ENCODE measurements around the gene JADE3.

JADE3 gene

GRCh38 chrX:47098338-47099094 lies 186.3 kb downstream of the JADE3 start:
- H3F3A ChIP-seq (ENCODE audit: insufficient read depth) = no peaks in the 10 kb centered on the region
- no peaks in the 10 kb centered on the region for H3K9me3 ChIP-seq (ENCODE audit: insufficient read depth, low read length)
- H3K79me2 ChIP-seq (ENCODE audit: insufficient read depth, low read length) = no peaks in the 10 kb centered on the region
- H3K27ac ChIP-seq (ENCODE audit: low read depth, low read length) = no peak overlapping the region
- H3K36me3 ChIP-seq (ENCODE audit: low read length) = no peaks in the 10 kb centered on the region
- H3K9ac ChIP-seq (ENCODE audit: low read length) = no peak overlapping the region
- H3K27me3 ChIP-seq (ENCODE audit: low read length) = no peaks in the 10 kb centered on the region
- no peak overlapping the region for H3K4me3 ChIP-seq (ENCODE audit: insufficient read depth, low read length, poor library complexity, severe bottlenecking)
- H4K20me1 ChIP-seq (ENCODE audit: low read depth, low read length) = no peaks in the 10 kb centered on the region
- no peak overlapping the region for H2AFZ ChIP-seq (ENCODE audit: low read depth, low read length, severe bottlenecking)
- H3K9me2 ChIP-seq (replicated peaks; ENCODE audit: insufficient read depth, low read length) = no peaks in the 10 kb centered on the region
- H3K4me2 ChIP-seq (ENCODE audit: low read depth, low read length, poor library complexity, severe bottlenecking) = no peak overlapping the region
- TF ChIP-seq EZH2phosphoT487 (conservative IDR thresholded peaks at IDR 0.05; ENCODE audit: low read length) (no peak), CTCF (IDR thresholded peaks at IDR 0.05; ENCODE audit: insufficient read depth, low read length, poor library complexity, severe bottlenecking) (no peak)

GRCh38 chrX:47101206-47101605 lies 189.0 kb downstream of the JADE3 start:
- no peaks in the 10 kb centered on the region for H3K36me3 ChIP-seq (ENCODE audit: low read length)
- H2AFZ ChIP-seq (ENCODE audit: low read depth, low read length, severe bottlenecking) = no peak overlapping the region
- no peak overlapping the region for H3K9ac ChIP-seq (ENCODE audit: low read length)
- no peaks in the 10 kb centered on the region for H3K79me2 ChIP-seq (ENCODE audit: insufficient read depth, low read length)
- no peaks in the 10 kb centered on the region for H3K27me3 ChIP-seq (ENCODE audit: low read length)
- H3K27ac ChIP-seq (ENCODE audit: low read depth, low read length) = no peak overlapping the region
- TF ChIP-seq EZH2phosphoT487 (conservative IDR thresholded peaks at IDR 0.05; ENCODE audit: low read length) = no peak
- TF ChIP-seq CTCF (IDR thresholded peaks at IDR 0.05; ENCODE audit: insufficient read depth, low read length, poor library complexity, severe bottlenecking) = no peak
- H3K9me2 ChIP-seq (replicated peaks; ENCODE audit: insufficient read depth, low read length) = no peaks in the 10 kb centered on the region
- no peaks in the 10 kb centered on the region for H3F3A ChIP-seq (ENCODE audit: insufficient read depth)
- H4K20me1 ChIP-seq (ENCODE audit: low read depth, low read length) = no peaks in the 10 kb centered on the region
- no peak overlapping the region for H3K4me2 ChIP-seq (ENCODE audit: low read depth, low read length, poor library complexity, severe bottlenecking)
- H3K9me3 ChIP-seq (ENCODE audit: insufficient read depth, low read length) = no peaks in the 10 kb centered on the region
- no peak overlapping the region for H3K4me3 ChIP-seq (ENCODE audit: insufficient read depth, low read length, poor library complexity, severe bottlenecking)
